Measurements from ENCODE around the gene ALG14.

ALG14 gene, protein sequence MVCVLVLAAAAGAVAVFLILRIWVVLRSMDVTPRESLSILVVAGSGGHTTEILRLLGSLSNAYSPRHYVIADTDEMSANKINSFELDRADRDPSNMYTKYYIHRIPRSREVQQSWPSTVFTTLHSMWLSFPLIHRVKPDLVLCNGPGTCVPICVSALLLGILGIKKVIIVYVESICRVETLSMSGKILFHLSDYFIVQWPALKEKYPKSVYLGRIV

DNA sequence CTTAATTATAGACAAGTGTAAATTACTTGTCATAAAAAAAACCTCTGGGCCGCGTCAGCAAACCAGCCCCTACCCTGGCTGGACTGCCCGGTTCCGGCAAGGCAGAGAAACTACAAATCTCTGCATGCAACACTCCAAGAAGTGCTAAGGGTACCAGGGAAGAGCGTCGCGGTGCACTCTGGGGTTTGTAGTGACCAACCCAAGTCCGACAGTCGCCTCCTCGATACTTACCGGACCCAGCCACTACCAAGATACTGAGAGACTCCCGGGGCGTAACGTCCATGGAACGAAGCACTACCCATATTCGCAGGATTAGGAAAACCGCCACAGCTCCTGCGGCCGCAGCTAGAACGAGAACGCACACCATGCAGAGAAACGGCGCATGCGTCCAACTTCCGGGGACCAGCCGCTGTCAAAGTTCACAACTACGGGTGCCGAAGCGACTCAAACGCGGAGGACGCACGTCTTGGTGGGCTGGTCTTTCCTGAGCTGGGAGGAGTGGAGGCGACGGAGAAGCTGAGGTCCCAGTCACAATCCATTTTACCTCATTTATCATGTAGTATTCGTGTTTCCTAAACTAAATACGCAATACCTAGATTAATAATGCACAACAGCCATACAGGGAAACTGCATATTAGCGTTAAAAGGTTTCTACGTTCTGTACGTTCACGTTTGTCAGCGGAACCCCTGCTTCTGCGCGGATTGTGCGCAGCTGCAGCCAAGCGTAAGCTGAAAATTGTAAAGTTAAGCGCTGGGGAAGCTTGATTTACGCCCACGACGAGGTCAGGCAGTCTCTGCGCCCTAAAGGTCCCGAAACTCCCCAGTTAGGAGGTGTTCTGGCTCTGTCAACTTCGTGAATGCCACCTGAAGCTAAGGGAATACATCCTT lies at the start of gene ALG14:
Gene ALG14 (minus strand): TSS at position 420 of the 888 bp plus-strand sequence. CDS start 53 bp downstream, at position 367.
- Histone ChIP-seq H3K4me1 (ENCODE audit: control insufficient read depth, low read length) (peaks cover 15% of the 10 kb centered on the region), H3K4me2 (ENCODE audit: low read length) (peak within 1 kb of the TSS; percentile 82), H3K9me3 (ENCODE audit: control insufficient read depth, insufficient read depth, low read length) (no peaks in the 10 kb centered on the region), H3K36me3 (ENCODE audit: control insufficient read depth, low read length) (no peaks in the 10 kb centered on the region; the same call in 1 of the 2 replicates), H3K79me2 (ENCODE audit: control insufficient read depth, low read length) (peaks cover 10% of the 10 kb centered on the region), H3K9me2 (replicated peaks; ENCODE audit: control insufficient read depth, low read length) (no peaks in the 10 kb centered on the region), H3F3A (ENCODE audit: control insufficient read depth, insufficient read depth) (no peaks in the 10 kb centered on the region), H4K20me1 (ENCODE audit: control insufficient read depth, insufficient read depth, low read depth, low read length) (no peaks in the 10 kb centered on the region), H3K27me3 (ENCODE audit: control insufficient read depth, low read length) (no peaks in the 10 kb centered on the region), H3K4me3 (ENCODE audit: low read length) (peak within 1 kb of the TSS; percentile 83), H3K27ac (ENCODE audit: low read depth, low read length) (peak within 1 kb of the TSS; percentile 39)
- no peak for TF ChIP-seq EZH2phosphoT487 (IDR thresholded peaks at IDR 0.05; ENCODE audit: borderline replicate concordance, low read length)
- TF ChIP-seq CTCF (IDR thresholded peaks at IDR 0.05; ENCODE audit: low read depth, low read length, poor library complexity, severe bottlenecking) = no peak

GRCh38 chr1:95122151-95122697 lies 49.5 kb upstream of the ALG14 start:
- Histone ChIP-seq H3K36me3 (ENCODE audit: control insufficient read depth, low read length) (no peaks in the 10 kb centered on the region), H3F3A (ENCODE audit: control insufficient read depth, insufficient read depth) (no peaks in the 10 kb centered on the region), H3K27me3 (ENCODE audit: control insufficient read depth, low read length) (peaks cover 31% of the 10 kb centered on the region)

GRCh38 chr1:95119273-95119672 lies 46.5 kb upstream of the ALG14 start:
- no peak overlapping the region for H3K4me3 ChIP-seq (ENCODE audit: low read length)
- H3K9me3 ChIP-seq (ENCODE audit: control insufficient read depth, insufficient read depth, low read length) = no peaks in the 10 kb centered on the region
- TF ChIP-seq EZH2phosphoT487 (IDR thresholded peaks at IDR 0.05; ENCODE audit: borderline replicate concordance, low read length) = no peak
- TF ChIP-seq CTCF (IDR thresholded peaks at IDR 0.05; ENCODE audit: low read depth, low read length, poor library complexity, severe bottlenecking) = no peak
- no peaks in the 10 kb centered on the region for H3K36me3 ChIP-seq (ENCODE audit: control insufficient read depth, low read length)
- no peak overlapping the region for H3K4me2 ChIP-seq (ENCODE audit: low read length)
- peaks cover 9% of the 10 kb centered on the region for H3K4me1 ChIP-seq (ENCODE audit: control insufficient read depth, low read length)
- no peaks in the 10 kb centered on the region for H4K20me1 ChIP-seq (ENCODE audit: control insufficient read depth, insufficient read depth, low read depth, low read length)
- no peaks in the 10 kb centered on the region for H3K9me2 ChIP-seq (replicated peaks; ENCODE audit: control insufficient read depth, low read length)
- H3K79me2 ChIP-seq (ENCODE audit: control insufficient read depth, low read length) = no peaks in the 10 kb centered on the region
- peaks cover 47% of the 10 kb centered on the region for H3K27me3 ChIP-seq (ENCODE audit: control insufficient read depth, low read length)
- H3F3A ChIP-seq (ENCODE audit: control insufficient read depth, insufficient read depth) = no peaks in the 10 kb centered on the region
- H3K27ac ChIP-seq (ENCODE audit: low read depth, low read length) = no peak overlapping the region

More at GRCh38 chr1:95122151-95122697, 49.5 kb upstream of the ALG14 start:
- Histone ChIP-seq H3K79me2 (ENCODE audit: control insufficient read depth, low read length) (no peaks in the 10 kb centered on the region), H3K4me3 (ENCODE audit: low read length) (no peak overlapping the region), H3K4me1 (ENCODE audit: control insufficient read depth, low read length) (peaks cover 4% of the 10 kb centered on the region; the same call in 1 of the 2 replicates), H3K4me2 (ENCODE audit: low read length) (no peak overlapping the region), H4K20me1 (ENCODE audit: control insufficient read depth, insufficient read depth, low read depth, low read length) (no peaks in the 10 kb centered on the region), H3K9me3 (ENCODE audit: control insufficient read depth, insufficient read depth, low read length) (no peaks in the 10 kb centered on the region), H3K27ac (ENCODE audit: low read depth, low read length) (no peak overlapping the region), H3K9me2 (replicated peaks; ENCODE audit: control insufficient read depth, low read length) (no peaks in the 10 kb centered on the region)
- TF ChIP-seq CTCF (IDR thresholded peaks at IDR 0.05; ENCODE audit: low read depth, low read length, poor library complexity, severe bottlenecking) (no peak), EZH2phosphoT487 (IDR thresholded peaks at IDR 0.05; ENCODE audit: borderline replicate concordance, low read length) (no peak)

All from DOHH2 (cell line).